Stimulated activated CD4-positive, alpha-beta T cell treated with anti-CD3 and anti-CD28 coated beads, Interleukin-15, amount 100 ng/mL, for 1 hour (primary cell): ENCODE results near the gene ARHGAP19.

Source experiments
- DNase-seq, 2 donors: peaks; one replicate each; pipeline ENCODE4 v3.0.0-alpha.2; 2020; ENCODE audit warnings: low read depth in 1 of 2, low spot score in 1 of 2

The ARHGAP19 gene

GRCh38 chr10:97229322-97230015, 63.0 kb downstream of the ARHGAP19 start:
- DNase-seq = no peak

- DNase-seq = no peak
Observed at GRCh38 chr10:97228775-97229157, 63.7 kb downstream of the ARHGAP19 start.

- no peak for DNase-seq
Observed at GRCh38 chr10:97228130-97228774, 64.2 kb downstream of the ARHGAP19 start.

GRCh38 chr10:97226398-97226797, 66.0 kb downstream of the ARHGAP19 start:
- DNase-seq = no peak

DNA sequence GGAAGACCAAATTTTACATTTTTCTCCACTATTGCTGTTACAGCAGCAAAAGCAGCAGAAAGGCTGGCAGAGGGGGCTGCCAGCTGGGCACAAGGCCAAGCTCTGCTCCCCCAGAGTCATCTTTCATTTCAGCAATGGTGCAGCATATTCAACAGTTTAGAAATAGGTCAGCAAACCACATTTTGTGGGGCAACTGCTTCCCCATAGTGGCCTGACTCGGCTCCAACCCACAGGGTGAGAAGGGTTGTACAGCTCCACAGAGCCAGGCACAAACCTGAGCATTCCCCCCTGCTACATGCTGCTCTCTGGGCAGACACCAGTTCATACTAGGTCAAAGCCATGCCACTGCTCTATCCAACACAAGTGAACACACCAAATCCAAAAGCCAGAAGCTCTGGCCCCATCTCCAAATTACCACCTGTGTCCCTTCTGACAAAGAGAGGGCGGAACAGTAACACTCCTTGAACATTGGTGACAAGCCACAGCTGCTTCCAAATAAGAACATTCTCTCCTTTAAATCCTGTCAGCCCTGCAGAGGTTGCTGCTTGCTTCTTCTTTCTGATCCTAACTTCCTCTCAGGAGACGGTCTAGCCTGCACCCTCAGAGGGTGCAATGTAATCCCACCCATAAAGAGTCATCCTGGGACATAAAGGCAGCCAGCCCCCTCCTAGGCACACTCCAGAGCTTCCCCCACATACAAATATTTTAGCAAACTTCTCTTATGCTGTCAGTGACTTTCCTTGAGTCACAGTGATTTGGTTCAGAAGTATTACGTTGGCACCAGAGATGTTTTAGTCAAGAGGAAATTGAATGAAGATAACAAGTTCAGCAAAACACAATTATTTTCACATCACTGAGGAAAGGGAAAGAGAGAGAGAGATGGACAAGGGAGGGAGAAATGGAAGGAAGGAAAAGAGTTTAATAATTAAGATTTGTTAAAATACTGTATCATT, 67.7 kb downstream of the ARHGAP19 start:
- no peak for DNase-seq

DNA sequence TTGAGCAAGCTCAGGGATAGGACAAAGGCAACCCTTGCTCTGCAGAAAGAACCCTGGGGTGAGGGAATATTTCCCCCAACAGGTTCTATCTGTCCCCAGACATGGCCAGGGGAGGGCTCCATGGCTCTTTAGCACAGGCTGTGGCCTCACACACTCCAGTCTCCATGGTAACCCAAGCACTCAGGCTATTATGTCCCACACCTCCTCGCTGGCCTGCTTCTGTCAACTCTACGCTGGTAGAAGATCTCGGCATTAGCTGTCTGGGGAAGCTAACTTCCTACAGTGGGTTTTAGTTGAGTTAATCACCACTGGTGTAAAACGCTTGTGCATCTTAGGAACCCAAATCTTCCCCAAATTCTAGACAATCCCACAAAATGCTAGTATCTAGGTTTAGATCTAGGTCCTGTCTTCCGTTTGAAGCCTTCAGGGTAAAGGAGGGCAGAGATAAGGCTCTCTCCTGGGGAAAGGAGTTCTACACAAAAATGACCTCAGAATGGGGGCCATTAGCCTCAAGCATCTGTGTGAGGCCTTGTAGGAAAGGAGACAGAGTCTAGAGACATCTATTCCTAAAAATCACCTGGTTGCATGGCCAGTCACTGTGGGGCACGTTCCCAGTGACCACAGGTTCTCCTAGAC, 70.0 kb downstream of the ARHGAP19 start:
- no peak for DNase-seq

- DNase-seq = no peak
Observed at GRCh38 chr10:97220355-97220754, 72.1 kb downstream of the ARHGAP19 start.

GRCh38 chr10:97217299-97217698, 75.1 kb downstream of the ARHGAP19 start:
- no peak for DNase-seq

GRCh38 chr10:97215619-97216260, 76.7 kb downstream of the ARHGAP19 start:
- no peak for DNase-seq

- DNase-seq = no peak
Observed at GRCh38 chr10:97213431-97213830, 79.0 kb downstream of the ARHGAP19 start.

- no peak for DNase-seq
Observed at GRCh38 chr10:97211229-97211628, 81.2 kb downstream of the ARHGAP19 start.

DNA sequence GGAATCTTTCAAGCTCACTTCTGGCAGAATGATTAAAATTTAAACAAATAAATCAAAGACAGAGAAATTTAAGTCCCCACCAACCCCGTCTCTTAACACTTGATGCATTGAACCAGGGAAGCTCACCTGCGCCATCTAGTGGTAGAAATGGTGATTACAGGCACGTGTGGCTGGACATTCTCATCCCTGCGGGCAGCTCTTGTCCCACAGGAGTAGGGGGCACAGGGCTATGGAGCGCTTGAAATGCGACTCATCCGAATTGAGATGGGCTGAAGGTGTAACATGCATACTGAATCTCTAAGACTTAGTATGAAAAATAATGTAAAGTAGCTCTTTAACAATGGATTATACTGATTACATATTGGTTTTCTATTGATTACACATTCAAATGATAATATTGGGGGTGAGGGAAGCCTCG, 81.9 kb downstream of the ARHGAP19 start:
- peak; percentile 28 to 49 for DNase-seq

DNA sequence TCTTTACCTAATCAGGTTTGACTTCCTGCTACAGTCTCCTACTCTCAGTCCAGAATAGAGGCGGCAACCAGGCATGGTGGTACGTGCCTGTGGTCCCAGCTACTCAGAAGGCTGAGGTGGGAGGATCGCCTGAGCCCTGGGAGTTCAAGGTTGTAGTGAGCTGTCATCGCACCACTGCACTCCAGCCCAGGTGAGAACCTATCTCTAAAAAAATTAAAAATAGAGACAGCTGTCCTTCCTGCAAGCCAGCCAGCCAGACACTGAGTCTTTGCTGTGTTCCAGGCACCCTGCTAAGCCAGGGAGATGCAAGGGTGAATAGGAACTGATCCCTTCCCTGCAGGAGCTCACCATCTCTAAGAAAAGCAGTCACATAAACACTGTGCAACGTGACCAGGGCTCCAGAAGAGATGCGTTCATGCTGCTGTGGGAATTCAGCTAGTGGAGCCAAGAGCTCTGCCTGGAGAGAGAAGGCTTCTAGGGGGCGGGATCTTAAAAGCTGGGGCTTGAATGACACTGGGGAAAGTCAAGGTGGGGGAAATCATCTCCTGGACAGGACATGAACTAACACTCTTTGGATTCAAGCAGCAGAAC, 84.6 kb downstream of the ARHGAP19 start:
- DNase-seq = no peak

DNA sequence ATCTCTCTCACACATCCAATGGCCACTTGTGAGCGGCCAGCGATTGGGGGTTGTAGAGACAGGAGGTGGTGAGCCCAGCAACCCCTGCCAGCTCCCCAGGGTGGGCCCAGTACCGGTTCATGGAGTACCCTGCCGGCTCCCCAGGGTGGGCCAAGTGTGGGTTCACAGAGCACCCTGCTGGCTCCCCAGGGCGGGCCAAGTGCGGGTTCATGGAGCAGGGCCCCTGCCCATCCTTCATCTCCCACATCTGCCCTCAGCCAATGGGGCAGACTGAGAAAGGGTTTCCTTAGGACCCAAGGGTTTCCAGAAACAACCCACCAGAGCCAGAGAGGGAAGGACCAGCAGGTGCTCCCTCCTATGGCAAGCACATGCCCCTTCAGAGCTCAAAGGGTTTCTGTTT, 85.3 kb downstream of the ARHGAP19 start:
- DNase-seq = no peak

DNA sequence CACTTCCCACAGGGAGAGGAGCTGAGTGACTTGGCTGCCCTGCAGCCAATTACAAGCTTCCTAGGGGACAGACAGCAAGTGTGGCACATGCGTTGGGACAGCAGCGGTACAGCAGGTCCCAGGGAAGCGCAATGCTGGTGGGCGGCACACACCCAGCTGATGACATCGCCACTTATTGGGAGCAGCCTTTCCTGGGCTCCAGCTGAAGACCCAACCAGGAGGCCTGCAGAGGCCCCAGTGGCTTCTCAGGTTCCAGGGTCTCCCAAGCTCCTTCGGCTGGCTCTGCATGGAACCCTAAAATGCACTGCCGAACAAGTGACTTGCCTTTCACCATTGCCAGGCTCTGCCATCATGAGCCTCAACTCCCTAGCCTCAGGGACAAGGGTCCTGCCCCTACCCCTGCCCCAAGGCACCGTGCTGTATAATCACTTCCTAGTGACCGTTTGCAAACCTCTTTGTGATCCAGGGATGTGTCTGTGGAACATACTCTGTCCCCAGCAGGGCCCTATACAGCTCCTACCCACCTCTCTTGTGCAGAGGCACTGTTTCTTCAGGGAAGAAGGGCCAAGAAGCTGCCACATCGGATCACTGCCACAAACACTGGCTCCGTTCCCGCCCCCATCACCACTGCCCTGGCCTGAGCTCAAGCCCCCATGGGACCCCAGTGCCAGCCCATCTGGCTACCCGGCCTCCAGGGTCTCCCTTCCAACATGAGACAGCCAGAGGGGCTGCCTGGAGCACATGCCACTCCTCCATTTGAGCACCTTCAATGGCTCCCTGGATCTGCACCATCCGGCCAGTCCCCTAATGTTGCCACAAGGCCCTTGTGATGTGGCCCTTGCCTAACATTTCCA, 87.4 kb downstream of the ARHGAP19 start:
- no peak for DNase-seq

GRCh38 chr10:97203220-97203619, 89.2 kb downstream of the ARHGAP19 start:
- DNase-seq = no peak

GRCh38 chr10:97200616-97201015, 91.8 kb downstream of the ARHGAP19 start:
- DNase-seq = no peak

DNA sequence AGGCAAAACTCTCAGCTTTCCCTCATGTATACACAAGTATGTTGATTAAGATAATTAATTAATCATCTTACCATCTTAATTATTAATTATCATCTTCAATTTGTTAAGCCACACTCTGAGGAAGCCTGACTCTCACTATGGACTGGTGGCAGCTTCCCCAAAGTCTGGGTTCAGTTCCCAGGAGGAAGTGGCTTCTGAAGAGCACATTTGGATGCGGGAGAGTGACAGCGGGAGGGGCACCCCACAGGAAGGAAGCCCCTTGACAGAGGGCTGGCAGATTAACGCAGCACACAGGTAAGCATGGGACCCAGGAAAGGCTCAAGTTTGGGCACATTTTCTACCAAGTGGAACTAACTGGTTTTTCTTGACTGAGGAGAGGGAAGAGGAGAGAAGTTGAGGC, 93.3 kb downstream of the ARHGAP19 start:
- DNase-seq = no peak

DNA sequence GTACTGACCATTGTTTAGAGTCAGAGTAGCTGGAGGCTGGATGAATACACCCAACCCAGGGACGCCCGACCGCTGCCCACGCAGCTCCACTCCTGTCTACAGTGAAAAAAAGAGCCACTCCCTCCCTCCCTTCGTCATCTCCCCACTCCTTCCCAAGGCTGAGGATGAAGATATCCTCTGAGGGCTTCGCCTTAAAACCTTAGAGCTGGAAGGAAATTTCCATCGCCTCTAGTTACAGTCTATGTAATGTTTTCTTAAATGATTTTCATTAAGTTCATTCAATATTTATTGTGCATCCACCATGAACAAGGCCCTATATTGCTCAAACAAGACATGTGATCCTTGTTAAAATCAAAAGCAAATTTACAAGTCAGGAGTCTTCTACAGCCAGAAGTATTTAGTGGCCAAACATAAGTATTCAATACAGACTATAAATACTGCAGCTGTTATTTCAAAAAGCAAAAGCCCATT, 95.4 kb downstream of the ARHGAP19 start:
- no peak for DNase-seq
